HG02870 (cell line): ENCODE data around the gene ZNF513.
"Not testable (repeated sequence)": the region's sequence is repeated elsewhere in the genome, so short reads cannot be mapped to it uniquely, and the experiment has no call there.

Source experiments
- ATAC-seq: cut with Tn5 transposase; IDR thresholded peaks from one replicate; pipeline ENCODE4 v1.9.1; 2021; ENCODE audit warnings: mild to moderate bottlenecking, moderate library complexity; ENCODE audit not compliant: unreplicated experiment

The ZNF513 gene

GRCh38 chr2:27362678-27363420 lies 17.7 kb downstream of the ZNF513 start:
- no peak for ATAC-seq

GRCh38 chr2:27356382-27357181 lies 24.0 kb downstream of the ZNF513 start, which contains the start of gene GTF3C2:
TSS of gene GTF3C2 (minus strand) at chr2:27356764. CDS start at chr2:27343554, 13,210 bp downstream.
- ATAC-seq, result peak; percentile 86

- ATAC-seq, result peak; percentile 17
These were observed 24.5 kb downstream of the ZNF513 start for GRCh38 chr2:27356056-27356381.

GRCh38 chr2:27354597-27354927 lies 26.0 kb downstream of the ZNF513 start:
- ATAC-seq, result no peak

- ATAC-seq, result no peak
These were observed 26.6 kb downstream of the ZNF513 start for GRCh38 chr2:27353762-27354596.

- not testable (repeated sequence) for ATAC-seq
These were observed 27.2 kb downstream of the ZNF513 start for GRCh38 chr2:27353386-27353761.

- no peak for ATAC-seq
These were observed 28.5 kb downstream of the ZNF513 start for GRCh38 chr2:27351802-27352598.

- ATAC-seq, result no peak
These were observed 30.3 kb downstream of the ZNF513 start for GRCh38 chr2:27350106-27350693.

- ATAC-seq, result no peak
These were observed 32.9 kb downstream of the ZNF513 start for GRCh38 chr2:27347641-27348040.

GRCh38 chr2:27336173-27336572 lies 44.4 kb downstream of the ZNF513 start:
- ATAC-seq, result no peak

- ATAC-seq, result no peak
These were observed 45.2 kb downstream of the ZNF513 start for GRCh38 chr2:27335311-27335710.
